HepG2 (cell line): ENCODE data around the gene OR5M11. TPM values are rescaled to one million over a fixed set of nuclear protein-coding genes. Genes with fewer than 3 reads are reported as not detected.

Source experiments
- ATAC-seq: fragments of 200-7000 bp; cut with Tn5 transposase; 3 replicates; pipeline ENCODE4 v1.9.1; 2020; ENCODE audit warnings: mild to moderate bottlenecking, moderate library complexity
- BruUV-seq: library from RNA; stranded (reverse); fragments of 400-500 nt; replicated peaks from 2 replicates; lab custom pipeline; 2021; lab: Mats Ljungman, UMichigan
- CTCF ChIA-PET: fragments of 300-600 bp; formaldehyde crosslinking; extraction: SDS; loops from one replicate; lab custom pipeline; 2021; ENCODE audit warnings: low total read pairs, inconsistent platforms, low intra/inter-chr PET ratio; lab: Yijun Ruan, JAX
- POLR2A ChIA-PET: fragments of 350-600 bp; sonication (Branson Sonifier 250); formaldehyde crosslinking; loops from one replicate; lab custom pipeline; 2020; ENCODE audit warnings: antibody characterized with exemption, inconsistent platforms; lab: Yijun Ruan, JAX
- DNase-seq: peaks from one replicate; pipeline ENCODE4 v3.0.0-alpha.2; 2015; ENCODE audit warnings: low spot score
- FAIRE-seq: peaks from 3 replicates; lab custom pipeline; 2011; peaks lifted over from hg19 to GRCh38; lab: Jason Lieb, UNC
- H2AFZ ChIP-seq: one replicate; pipeline ENCODE4 v1.6.1; 2011; ENCODE audit warnings: low read length, inconsistent platforms
- H3K27ac ChIP-seq: fragments of 300-600 bp; 3 replicates; pipeline ENCODE4 v1.8.0; 2011; ENCODE audit warnings: mixed run types, mild to moderate bottlenecking, mixed read lengths, low read length, inconsistent platforms; ENCODE audit not compliant: insufficient read depth; ENCODE audit errors: extremely low read length
- H3K27me3 ChIP-seq, 2 experiments: fragments of 200-600 bp in 1 of 2; 2 replicates in 1 of 2; 3 replicates in 1 of 2; pipeline versions ENCODE4 v1.6.0 to v1.8.0; 2011; ENCODE audit warnings: low read length in 2 of 2, mild to moderate bottlenecking in 2 of 2, moderate library complexity in 2 of 2, inconsistent platforms in 1 of 2; ENCODE audit not compliant: insufficient read depth in 2 of 2, control insufficient read depth in 1 of 2
- H3K36me3 ChIP-seq, 2 experiments: fragments of 200-600 bp in 1 of 2; replicated peaks in 1 of 2; 2 replicates in 1 of 2; 3 replicates in 1 of 2; pipeline versions ENCODE4 v1.5.1 to v1.8.0; 2011; ENCODE audit warnings: low read length in 2 of 2, inconsistent platforms in 1 of 2; ENCODE audit not compliant: insufficient read depth in 2 of 2, control insufficient read depth in 1 of 2
- H3K4me1 ChIP-seq: 2 replicates; pipeline ENCODE4 v1.5.1; 2012; ENCODE audit warnings: low read length, inconsistent platforms; ENCODE audit not compliant: insufficient read depth
- H3K4me2 ChIP-seq: 2 replicates; pipeline ENCODE4 v1.6.0; 2011; ENCODE audit warnings: low read depth, low read length, inconsistent platforms
- H3K4me3 ChIP-seq, 3 experiments: fragments of 200-600 bp in 1 of 3; sonication (generic), shearing (Covaris generic) in 1 of 3; replicated peaks in 1 of 3; 2 replicates each; pipeline ENCODE4 v1.5.1; 2011 to 2016; ENCODE audit warnings: low read length in 3 of 3, inconsistent platforms in 2 of 3, low read depth in 2 of 3, mild to moderate bottlenecking in 2 of 3, control low read depth in 1 of 3, mixed read lengths in 1 of 3; ENCODE audit not compliant: insufficient read depth in 1 of 3
- H3K79me2 ChIP-seq: one replicate; pipeline ENCODE4 v1.6.1; 2011; ENCODE audit warnings: low read length, inconsistent platforms; ENCODE audit not compliant: insufficient read depth
- H3K9ac ChIP-seq: 2 replicates; pipeline ENCODE4 v1.6.0; 2011; ENCODE audit warnings: mild to moderate bottlenecking, low read depth, low read length, inconsistent platforms; ENCODE audit not compliant: insufficient read depth
- H3K9me3 ChIP-seq: 2 replicates; pipeline ENCODE4 v1.5.1; 2012; ENCODE audit warnings: mild to moderate bottlenecking, low read length
- H4K20me1 ChIP-seq: 2 replicates; pipeline ENCODE4 v1.6.0; 2011; ENCODE audit warnings: inconsistent platforms, mild to moderate bottlenecking, low read length, moderate library complexity; ENCODE audit not compliant: insufficient read depth
- AHDC1 ChIP-seq: sonication (generic); formaldehyde crosslinking; IDR thresholded peaks from 2 replicates; pipeline ENCODE4 v1.5.1; 2020; ENCODE audit warnings: mild to moderate bottlenecking, missing genetic modification reagents, borderline replicate concordance
- LRRFIP1 ChIP-seq: sonication (generic); formaldehyde crosslinking; conservative IDR thresholded peaks from 2 replicates; pipeline ENCODE4 v1.4.0; 2020; ENCODE audit warnings: missing genetic modification reagents
- NFYB ChIP-seq: sonication (generic); formaldehyde crosslinking; IDR thresholded peaks from 2 replicates; pipeline ENCODE4 v1.4.0; 2020; ENCODE audit warnings: missing genetic modification reagents
- TMF1 ChIP-seq: sonication (generic); formaldehyde crosslinking; IDR thresholded peaks from 2 replicates; pipeline ENCODE4 v1.8.1; 2022; ENCODE audit warnings: low read depth, missing genetic modification reagents
- ZBED4 ChIP-seq: sonication (generic); formaldehyde crosslinking; IDR thresholded peaks from 2 replicates; pipeline ENCODE4 v1.4.0; 2020; ENCODE audit warnings: missing genetic modification reagents, borderline replicate concordance
- ZNF749 ChIP-seq: sonication (generic); formaldehyde crosslinking; IDR thresholded peaks from 2 replicates; pipeline ENCODE4 v1.8.0; 2022; ENCODE audit warnings: mild to moderate bottlenecking, missing genetic modification reagents, moderate library complexity, borderline replicate concordance
- ZNF773 ChIP-seq: sonication (generic); formaldehyde crosslinking; IDR thresholded peaks from 2 replicates; pipeline ENCODE4 v1.4.0; 2020; ENCODE audit warnings: missing genetic modification reagents, borderline replicate concordance
- ZNF790 ChIP-seq: sonication (generic); formaldehyde crosslinking; IDR thresholded peaks from 2 replicates; pipeline ENCODE4 v1.8.0; 2022; ENCODE audit warnings: missing genetic modification reagents, mild to moderate bottlenecking, borderline replicate concordance
- WGBS: methylation state at CpG from one replicate; pipeline ENCODE4 v1.1.6; 2017; ENCODE audit warnings: low lambda C conversion rate; 5-methylcytosine and 5-hydroxymethylcytosine counted together
- in situ Hi-C: cut with HindIII; loops from 2 replicates; pipeline ENCODE4 v1.10.0; 2017; ENCODE audit warnings: low pct_unique_long_range_greater_than_20kb; ENCODE audit not compliant: extremely low pct_ligation_motif_present
- intact Hi-C: fragments of 100-400 bp; cut with micrococcal nuclease; formaldehyde crosslinking; loops from one replicate; pipeline ENCODE4 v1.10.0; 2022; ENCODE audit not compliant: unreplicated experiment
- polyA plus RNA-seq, 8 experiments: library from polyadenylated mRNA; depleted of rRNA in 3 of 8; stranded (reverse) in 7 of 8; unstranded in 1 of 8; fragments of >200 nt; fragmentation: Illumina TruSeq in 4 of 8; extraction: Trizol in 4 of 8; gene quantifications; 2 replicates each; pipeline versions ENCODE4 v1.2.1 to v1.2.3, GENCODE V29; 2011 to 2016; ENCODE audit warnings: low read depth in 4 of 8, missing spikeins in 1 of 8, mixed read lengths in 1 of 8; ENCODE audit not compliant: insufficient read depth in 1 of 8
- total RNA-seq, 5 experiments: library from RNA; depleted of rRNA; stranded (reverse); fragments of >200 nt; fragmentation: Illumina TruSeq; extraction: Trizol; gene quantifications; 2 replicates each; pipeline ENCODE4 v1.2.3, GENCODE V29; 2016; ENCODE audit warnings: low read depth in 1 of 5

OR5M11 gene
- total and polyA plus RNA-seq, 2 of the 13 experiments (the other 11 are each of a cell fraction or from before 2014, with no cell fraction given): not detected

- TF ChIP-seq ZBED4 (no peak), LRRFIP1 (CRISPR knock-in tag) (no peak), ZNF749 (CRISPR knock-in tag) (no peak)
These were observed 33.6 kb downstream of the OR5M11 start (continued) for GRCh38 chr11:56509439-56509838.

GRCh38 chr11:56497010-56497409 is 46.0 kb downstream of the OR5M11 start:
- ATAC-seq (no peak), DNase-seq (no peak), FAIRE-seq (no peak)
- Histone ChIP-seq H3K79me2 (no peaks in the 10 kb centered on the region), H3K4me1 (no peaks in the 10 kb centered on the region), H3K36me3 (no peaks in the 10 kb centered on the region), H3K9me3 (no peaks in the 10 kb centered on the region; the same call in 1 of the 2 replicates), H3K27me3 (no peaks in the 10 kb centered on the region), H3K27ac (no peak overlapping the region), H3K4me3 (no peak overlapping the region), H2AFZ (no peak overlapping the region), H3K9ac (no peak overlapping the region), H3K4me2 (no peak overlapping the region), H4K20me1 (no peaks in the 10 kb centered on the region)
- POLR2A ChIA-PET: no interaction called here
- 97% methylated on average over 7 of the region's 28 CpGs for WGBS
- intact Hi-C loops: no loop called here
- BruUV-seq: no TSS peak
- in situ Hi-C loops: no loop called here
- CTCF ChIA-PET: no interaction called here
- TF ChIP-seq AHDC1 (CRISPR knock-in tag) (no peak), ZNF790 (CRISPR knock-in tag) (no peak), TMF1 (no peak), ZNF773 (CRISPR knock-in tag) (no peak), NFYB (CRISPR knock-in tag) (no peak)
